Tibial nerve (tissue), 3 donors: Measurements from ENCODE around the gene GRM8.

Source experiments
- POLR2A ChIP-seq, 2 donors: fragments of 450-650 bp; IDR thresholded peaks; one replicate each; pipeline ENCODE4 v1.6.1; 2017; ENCODE audit warnings: antibody characterized with exemption in 2 of 2, mild to moderate bottlenecking in 2 of 2, moderate library complexity in 2 of 2
- TF ChIP-seq, protein P1 (sequence below), 5 experiments: fragments of 200-600 bp in 3 of 5; fragments of 450-650 bp in 2 of 5; sonication (generic) in 3 of 5; IDR thresholded peaks; one replicate each; pipeline ENCODE4 v1.5.1; 2016 to 2019; ENCODE audit warnings: antibody characterized with exemption in 5 of 5, mild to moderate bottlenecking in 3 of 5, moderate library complexity in 2 of 5

- TF ChIP-seq, protein P1, sequence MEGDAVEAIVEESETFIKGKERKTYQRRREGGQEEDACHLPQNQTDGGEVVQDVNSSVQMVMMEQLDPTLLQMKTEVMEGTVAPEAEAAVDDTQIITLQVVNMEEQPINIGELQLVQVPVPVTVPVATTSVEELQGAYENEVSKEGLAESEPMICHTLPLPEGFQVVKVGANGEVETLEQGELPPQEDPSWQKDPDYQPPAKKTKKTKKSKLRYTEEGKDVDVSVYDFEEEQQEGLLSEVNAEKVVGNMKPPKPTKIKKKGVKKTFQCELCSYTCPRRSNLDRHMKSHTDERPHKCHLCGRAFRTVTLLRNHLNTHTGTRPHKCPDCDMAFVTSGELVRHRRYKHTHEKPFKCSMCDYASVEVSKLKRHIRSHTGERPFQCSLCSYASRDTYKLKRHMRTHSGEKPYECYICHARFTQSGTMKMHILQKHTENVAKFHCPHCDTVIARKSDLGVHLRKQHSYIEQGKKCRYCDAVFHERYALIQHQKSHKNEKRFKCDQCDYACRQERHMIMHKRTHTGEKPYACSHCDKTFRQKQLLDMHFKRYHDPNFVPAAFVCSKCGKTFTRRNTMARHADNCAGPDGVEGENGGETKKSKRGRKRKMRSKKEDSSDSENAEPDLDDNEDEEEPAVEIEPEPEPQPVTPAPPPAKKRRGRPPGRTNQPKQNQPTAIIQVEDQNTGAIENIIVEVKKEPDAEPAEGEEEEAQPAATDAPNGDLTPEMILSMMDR (IDR thresholded peaks at IDR 0.05), result no peak
- TF ChIP-seq POLR2A (IDR thresholded peaks at IDR 0.05), result no peak
Observed at GRCh38 chr7:127226685-127227374, 25.9 kb downstream of the GRM8 start.
